Right hindlimb (tissue), 1 donor: ENCODE results near the gene G6PD.
"Not testable (repeated sequence)": the region's sequence is repeated elsewhere in the genome, so short reads cannot be mapped to it uniquely, and the experiment has no call there.

Experiments used
- DNase-seq: peaks from one replicate; pipeline ENCODE4 v3.0.0-alpha.2; 2018

Gene G6PD

DNA sequence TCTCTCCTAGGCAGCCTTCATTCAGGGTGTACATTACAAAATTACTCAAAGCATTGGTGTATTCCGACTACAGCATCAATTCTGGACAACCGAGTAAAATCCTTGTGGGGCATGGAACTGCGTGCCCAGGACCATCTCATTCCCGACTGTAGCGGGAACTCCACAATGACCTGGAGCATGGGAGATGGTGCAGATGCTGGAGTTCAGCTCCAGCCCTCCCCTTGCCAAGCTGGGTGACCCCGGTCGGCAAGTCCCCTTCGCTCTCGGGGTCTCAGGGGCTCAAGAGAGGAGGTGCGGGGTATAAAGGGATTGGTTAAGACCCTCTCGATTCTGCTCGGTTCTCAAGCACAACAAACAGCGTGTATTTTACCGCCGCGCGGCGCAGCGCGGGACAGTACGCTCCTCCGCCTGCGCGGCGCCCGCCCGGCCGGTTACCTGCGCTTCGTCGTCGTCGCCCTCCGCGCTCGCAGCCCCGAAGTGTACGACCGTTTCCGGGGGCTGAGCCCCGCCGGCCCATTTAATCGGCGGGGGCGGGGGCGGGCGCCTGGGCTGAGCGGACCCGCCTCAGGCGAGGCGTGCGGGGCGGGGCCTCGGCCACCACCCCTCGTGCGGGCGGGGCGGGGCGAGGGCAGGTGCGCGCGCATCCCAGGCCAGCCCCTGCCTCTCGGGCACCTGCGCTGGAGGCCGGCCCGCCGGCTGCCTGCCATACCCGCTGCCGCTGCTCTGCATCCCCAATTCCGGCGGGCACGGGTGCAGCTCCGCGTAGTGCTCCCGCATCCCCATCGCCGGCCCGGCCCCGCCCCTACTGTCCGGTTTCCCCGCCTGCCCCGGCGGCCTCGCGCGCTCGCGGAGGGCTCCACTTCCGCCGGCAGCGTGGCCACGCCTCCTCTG, at the start of gene G6PD:
G6PD (minus strand) TSS at position 493 of the 891 bp plus-strand sequence. CDS start 691 bp downstream, outside the sequence.
- DNase-seq: peak; percentile 87

GRCh38 chrX:154595559-154596249, 49.1 kb upstream of the G6PD start:
- DNase-seq: no peak

DNA sequence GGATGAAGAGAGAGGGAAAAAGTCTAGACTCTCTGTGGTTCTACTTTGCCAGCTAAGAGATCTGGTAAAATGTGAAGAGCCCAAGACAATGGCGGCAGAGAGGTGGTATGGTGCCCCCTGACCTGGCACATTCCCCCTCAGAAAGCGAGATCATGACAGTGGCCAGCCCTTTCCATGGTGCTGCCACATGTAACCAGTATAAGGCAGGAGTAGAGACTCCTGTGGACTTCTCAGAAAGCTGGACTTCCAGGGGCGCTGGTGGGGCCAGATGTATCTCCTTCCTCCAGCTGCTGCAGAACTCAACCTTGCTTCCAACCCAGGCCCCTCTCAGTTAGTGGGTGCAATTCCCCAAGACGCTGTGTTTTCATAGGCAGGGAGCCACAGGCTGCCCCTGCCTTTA, 47.8 kb upstream of the G6PD start:
- no peak for DNase-seq

DNA sequence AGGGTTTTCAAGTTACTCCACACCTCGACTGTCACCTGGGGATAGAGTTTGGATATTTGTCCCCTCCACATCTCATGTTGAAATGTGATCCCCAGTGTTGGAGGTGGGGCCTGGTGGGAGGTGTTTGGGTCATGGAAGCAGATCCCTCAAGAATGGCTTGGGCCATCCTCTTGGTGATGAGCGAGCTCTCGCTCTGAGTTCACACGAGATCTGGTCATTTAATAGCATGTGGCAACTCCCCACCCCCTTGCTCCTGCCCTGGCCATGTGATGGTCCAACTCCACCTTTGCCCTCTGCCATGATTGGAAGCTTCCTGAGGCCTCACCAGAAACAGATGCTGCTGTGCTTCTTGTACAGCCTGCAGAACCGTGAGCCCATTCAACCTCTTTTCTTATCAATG, 46.6 kb upstream of the G6PD start:
- no peak for DNase-seq

DNA sequence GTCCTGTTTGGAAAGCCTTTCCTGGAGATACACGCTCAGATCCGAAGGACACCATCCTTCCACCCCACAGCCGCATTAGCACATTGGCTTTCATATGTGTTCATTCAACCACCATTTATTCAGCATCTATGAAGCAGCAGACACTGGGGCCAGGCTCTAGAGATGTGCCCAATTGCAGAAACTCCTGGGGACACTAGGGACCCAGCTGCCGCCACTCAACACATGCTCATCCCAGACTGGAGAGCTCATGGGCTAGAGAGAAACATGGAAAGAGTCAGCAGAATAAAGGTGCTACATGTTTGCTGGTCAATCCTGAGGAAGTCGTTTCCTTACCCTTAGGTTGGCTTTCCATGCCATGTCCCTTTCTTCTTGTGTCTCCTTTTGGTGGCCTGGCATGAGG, 45.9 kb upstream of the G6PD start:
- no peak for DNase-seq

DNA sequence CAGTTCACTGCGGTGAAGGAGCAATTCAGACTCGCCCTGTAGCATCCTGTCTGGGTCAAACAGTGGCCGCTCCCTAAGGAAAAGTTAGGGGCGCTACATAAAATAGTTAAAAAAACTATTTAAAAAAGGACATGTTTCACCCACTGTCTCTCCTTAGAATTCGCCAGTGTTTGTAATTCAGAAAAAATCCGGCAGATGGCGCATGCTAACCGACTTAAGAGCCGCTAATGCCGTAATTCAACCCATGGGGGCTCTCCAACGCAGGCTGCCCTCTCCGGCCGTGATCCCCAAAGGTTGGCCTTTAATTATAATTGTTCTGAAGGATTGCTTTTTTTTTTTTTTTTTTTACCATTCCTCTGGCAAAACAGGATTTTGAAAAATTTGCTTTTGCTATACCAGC, 43.8 kb upstream of the G6PD start:
- DNase-seq: not testable (repeated sequence)

GRCh38 chrX:154584585-154585183, 38.0 kb upstream of the G6PD start, which contains the start of gene CTAG1A:
Gene CTAG1A (plus strand): TSS chrX:154585133. CDS start chrX:154585207, 74 bp downstream.
- not testable (repeated sequence) for DNase-seq

DNA sequence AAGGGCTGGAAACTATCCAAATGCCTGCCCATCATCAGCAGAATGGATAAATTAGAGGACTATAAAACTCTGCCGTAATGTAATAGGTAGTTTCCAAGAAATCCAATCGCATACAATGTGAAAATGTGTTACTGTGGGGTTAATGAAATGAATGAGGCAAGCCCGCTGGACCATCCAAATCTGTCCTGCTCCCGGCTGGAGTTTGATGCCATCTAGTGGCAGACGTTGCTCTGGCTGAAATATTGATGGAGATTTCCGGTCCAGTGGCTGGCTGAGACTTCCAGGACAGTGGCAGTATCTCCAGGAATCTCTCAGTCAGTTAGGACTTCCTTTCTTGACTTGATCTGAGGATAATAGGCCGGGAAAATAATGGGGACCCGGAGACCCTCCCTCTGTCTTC, 36.3 kb upstream of the G6PD start:
- not testable (repeated sequence) for DNase-seq

GRCh38 chrX:154575076-154575475, 28.4 kb upstream of the G6PD start:
- not testable (repeated sequence) for DNase-seq

DNA sequence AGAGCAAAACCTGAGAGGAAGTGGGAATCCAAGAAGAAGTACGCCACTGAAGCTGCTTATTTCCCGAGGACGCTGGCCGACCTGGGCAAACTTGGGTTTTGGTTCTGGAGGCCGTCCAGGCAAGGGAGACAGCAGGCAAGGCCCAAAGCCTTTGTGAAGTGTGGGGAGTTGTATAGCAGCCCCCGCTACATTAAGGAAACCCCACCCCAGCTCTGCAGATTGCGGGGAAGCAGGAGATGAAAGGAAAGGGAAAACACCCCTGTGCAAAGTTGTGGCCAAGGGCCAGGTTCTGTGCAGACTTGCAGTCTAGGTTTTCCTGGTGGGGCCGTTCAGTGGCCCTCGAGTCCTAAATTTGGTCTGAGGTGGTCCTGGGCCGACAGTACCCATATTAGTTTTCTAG, 26.4 kb upstream of the G6PD start:
- not testable (repeated sequence) for DNase-seq

DNA sequence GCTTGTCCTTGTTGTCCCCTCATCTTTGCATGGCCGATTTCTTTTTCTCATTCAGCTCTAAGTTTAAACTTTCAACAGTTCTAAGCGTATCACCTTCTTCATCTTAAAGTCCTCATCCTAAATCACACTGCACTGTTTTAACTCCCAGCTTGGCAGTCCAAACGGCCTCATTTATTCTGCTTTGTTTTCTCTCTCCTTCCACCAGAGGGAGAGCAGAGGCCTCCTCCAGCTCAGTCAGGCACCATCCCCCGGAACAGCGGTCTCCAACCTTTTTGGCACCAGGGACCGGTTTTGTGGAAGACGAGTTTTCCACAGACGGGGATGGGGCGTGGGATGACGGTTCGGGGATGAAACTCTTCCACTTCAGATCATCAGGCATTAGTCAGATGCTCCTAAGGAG, 23.7 kb upstream of the G6PD start:
- not testable (repeated sequence) for DNase-seq

GRCh38 chrX:154562295-154562694, 15.6 kb upstream of the G6PD start:
- DNase-seq: not testable (repeated sequence)

GRCh38 chrX:154560326-154560725, 13.7 kb upstream of the G6PD start:
- not testable (repeated sequence) for DNase-seq

DNA sequence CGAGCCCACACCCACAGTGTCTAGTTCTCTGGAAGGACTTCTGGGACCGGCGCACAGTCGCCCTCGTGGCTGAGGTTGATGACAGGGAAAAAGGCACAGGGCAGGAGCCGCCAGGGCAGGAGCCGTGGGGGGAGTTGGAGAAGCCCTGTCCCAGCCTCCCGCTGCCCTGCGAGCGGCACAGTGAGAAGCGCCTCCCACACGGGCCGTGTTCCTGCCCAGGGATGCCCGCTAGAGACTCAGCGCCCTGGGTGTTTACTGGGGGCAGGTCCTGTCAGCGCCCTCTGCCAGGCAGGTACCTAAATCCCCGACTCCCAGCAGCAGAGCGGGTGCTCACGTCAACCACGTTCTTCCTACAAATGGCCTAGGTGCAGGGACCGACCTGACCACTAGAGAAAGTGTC, 12.2 kb upstream of the G6PD start:
- not testable (repeated sequence) for DNase-seq

DNA sequence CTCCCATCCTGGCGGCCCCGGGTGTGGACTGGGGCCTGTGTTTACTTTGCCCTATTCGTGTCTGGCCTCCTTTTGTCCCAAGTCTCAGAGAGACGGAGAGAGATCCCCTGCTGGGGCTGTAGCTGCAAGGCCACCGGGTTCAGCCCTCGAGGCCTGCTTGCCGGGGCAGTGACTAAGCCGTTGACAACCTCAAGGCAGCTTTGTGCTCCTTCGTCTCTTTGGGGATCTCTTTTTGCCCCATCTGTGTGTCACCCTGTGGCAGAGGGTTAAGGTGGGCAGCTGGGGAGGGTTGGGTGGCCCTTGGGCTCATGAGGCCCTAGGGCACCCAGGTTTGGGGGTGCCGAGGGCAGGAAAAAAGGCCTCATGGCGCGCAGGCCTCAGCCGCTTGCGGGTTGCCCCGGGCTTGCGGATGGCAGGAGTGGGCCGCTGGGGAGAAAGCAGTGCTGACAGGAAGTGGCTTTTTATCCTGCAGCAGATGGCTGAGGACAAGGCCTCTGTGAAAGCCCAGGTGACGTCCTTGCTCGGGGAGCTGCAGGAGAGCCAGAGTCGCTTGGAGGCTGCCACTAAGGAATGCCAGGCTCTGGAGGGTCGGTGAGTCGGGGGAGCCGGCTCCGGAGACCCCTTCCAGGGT, 11.5 kb upstream of the G6PD start:
- DNase-seq: not testable (repeated sequence)

DNA sequence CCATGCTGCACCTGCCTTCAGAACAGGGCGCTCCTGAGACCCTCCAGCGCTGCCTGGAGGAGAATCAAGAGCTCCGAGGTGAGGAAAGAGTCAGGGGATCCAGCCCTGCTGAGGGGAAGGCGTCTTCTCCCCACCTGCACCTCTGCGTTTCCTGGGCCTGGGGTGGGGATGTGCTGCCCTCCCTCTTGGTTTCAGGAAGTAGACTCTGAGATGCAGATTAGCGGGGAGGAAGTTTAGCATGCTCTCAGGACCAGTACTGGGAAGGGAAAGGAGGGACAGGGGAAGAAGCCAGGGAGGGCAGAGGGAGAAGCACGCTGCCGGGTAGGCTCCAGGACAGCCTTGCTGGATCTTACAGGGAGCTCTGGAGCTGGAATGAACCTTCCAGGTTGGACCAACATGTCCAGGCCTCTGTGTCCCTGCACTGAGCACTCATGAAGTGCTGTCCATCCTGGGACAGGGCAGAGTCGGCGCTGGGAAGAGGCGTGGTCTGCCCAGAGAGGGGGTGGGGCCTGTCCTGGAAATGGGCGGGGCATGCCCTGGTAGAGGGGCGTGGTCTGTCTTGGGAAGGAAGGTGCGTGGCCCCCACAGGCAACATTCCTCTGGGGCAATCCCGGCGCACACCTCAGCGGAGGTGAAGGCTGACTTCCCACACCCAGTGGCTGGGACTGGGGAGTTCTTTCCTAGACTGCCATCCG, 5.6 kb upstream of the G6PD start:
- not testable (repeated sequence) for DNase-seq

GRCh38 chrX:154549766-154550165, 3.1 kb upstream of the G6PD start:
- no peak for DNase-seq

GRCh38 chrX:154548028-154548316, 1.3 kb upstream of the G6PD start:
- no peak for DNase-seq

DNA sequence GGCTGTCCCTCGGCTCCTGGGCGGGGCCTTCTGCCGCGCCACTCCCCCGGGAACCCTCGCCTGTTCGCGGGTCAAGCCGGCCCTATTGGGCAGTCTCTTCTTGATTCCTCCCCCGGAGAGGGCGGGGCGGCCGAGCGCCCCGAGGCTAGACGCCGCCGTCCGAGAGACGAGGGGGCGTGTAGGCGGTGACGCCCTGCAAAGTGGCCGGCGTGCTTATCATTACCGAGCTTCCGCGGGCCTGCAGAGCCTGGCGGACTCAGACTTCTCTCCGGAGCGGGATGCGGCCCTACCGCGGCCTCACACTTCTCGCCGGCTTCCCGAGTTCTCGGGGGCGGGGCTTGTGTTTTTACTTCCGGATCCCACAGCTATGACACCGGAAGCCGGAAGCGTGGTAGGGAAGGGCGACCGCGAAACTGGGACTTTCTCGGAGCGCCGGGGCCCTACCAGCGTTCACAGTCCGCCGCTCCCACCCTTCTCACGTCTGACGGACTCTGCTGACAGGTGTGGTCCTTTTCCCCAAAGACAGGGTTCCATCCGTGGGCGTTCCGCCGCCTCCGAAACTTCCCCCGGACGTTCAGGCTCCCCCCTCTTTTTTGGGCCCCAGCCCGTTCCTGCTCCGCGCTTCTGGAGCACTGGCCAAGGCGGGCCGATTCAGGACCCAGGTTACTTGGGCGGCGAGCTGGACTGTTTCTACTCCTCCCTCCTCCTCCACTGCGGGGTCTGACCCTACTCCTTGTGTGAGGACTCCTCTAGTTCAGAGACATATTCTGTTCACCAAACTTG, 790 bp upstream of the G6PD start, which contains the start of gene IKBKG:
IKBKG (plus strand) TSS at position 376 of the 783 bp plus-strand sequence. CDS start 4,383 bp downstream, outside the sequence.
- DNase-seq: peak; percentile 94

- DNase-seq: no peak
Measured at GRCh38 chrX:154545673-154546274, 872 bp downstream of the G6PD start.
